OCI-LY7 (cell line): ENCODE data around the gene TLE4. TPM values are rescaled to one million over a fixed set of nuclear protein-coding genes. Genes with fewer than 3 reads are reported as not detected.
"Not testable (repeated sequence)": the region's sequence is repeated elsewhere in the genome, so short reads cannot be mapped to it uniquely, and the experiment has no call there.

Experiments
- BruUV-seq: library from RNA; stranded (reverse); fragments of 400-500 nt; replicated peaks from 2 replicates; lab custom pipeline; 2021; lab: Mats Ljungman, UMichigan
- CTCF ChIA-PET: fragments of 300-600 bp; sonication (Branson Sonifier 250); formaldehyde crosslinking; loops from one replicate; lab custom pipeline; 2022; ENCODE audit warnings: antibody characterized with exemption; ENCODE audit not compliant: unreplicated experiment; lab: Charles Lee
- POLR2A ChIA-PET: fragments of 300-600 bp; sonication (Branson Sonifier 250); formaldehyde crosslinking; loops from one replicate; lab custom pipeline; 2022; ENCODE audit warnings: antibody characterized with exemption; lab: Charles Lee
- DNase-seq: peaks from one replicate; pipeline ENCODE4 v3.0.0-alpha.2; 2015; ENCODE audit warnings: low spot score
- H2AFZ ChIP-seq: fragments of 200-600 bp; sonication (generic), shearing (Covaris generic); 2 replicates; pipeline ENCODE4 v1.6.1; 2014; ENCODE audit warnings: mild to moderate bottlenecking, antibody characterized with exemption, low read length, moderate library complexity
- H3K27ac ChIP-seq: fragments of 200-600 bp; sonication (generic); 2 replicates; pipeline ENCODE4 v1.5.1; 2014; ENCODE audit warnings: mixed run types, low read depth, mild to moderate bottlenecking, moderate library complexity, low read length, inconsistent platforms; ENCODE audit not compliant: poor library complexity, severe bottlenecking
- H3K36me3 ChIP-seq: fragments of 200-600 bp; sonication (generic); 2 replicates; pipeline ENCODE4 v1.6.1; 2014; ENCODE audit warnings: mild to moderate bottlenecking, antibody characterized with exemption, low read length, moderate library complexity, mixed read lengths; ENCODE audit not compliant: insufficient read depth
- H3K4me1 ChIP-seq: fragments of 200-600 bp; sonication (generic); 2 replicates; pipeline ENCODE4 v1.5.1; 2014; ENCODE audit warnings: mild to moderate bottlenecking, low read length; ENCODE audit not compliant: insufficient read depth, poor library complexity, severe bottlenecking
- H3K4me2 ChIP-seq: fragments of 200-600 bp; sonication (generic); 2 replicates; pipeline ENCODE4 v1.6.1; 2014; ENCODE audit warnings: mild to moderate bottlenecking, low read length
- H3K4me3 ChIP-seq: fragments of 200-600 bp; sonication (generic); 2 replicates; pipeline ENCODE4 v1.5.1; 2014; ENCODE audit warnings: mild to moderate bottlenecking, low read depth, low read length; ENCODE audit not compliant: poor library complexity, severe bottlenecking
- H3K79me2 ChIP-seq: fragments of 200-600 bp; sonication (generic); 2 replicates; pipeline ENCODE4 v1.6.1; 2016; ENCODE audit warnings: low read depth, mild to moderate bottlenecking, low read length, moderate library complexity, mixed read lengths; ENCODE audit not compliant: insufficient read depth
- H3K9me2 ChIP-seq: fragments of 200-600 bp; sonication (generic); 2 replicates; pipeline ENCODE4 v1.6.1; 2016; ENCODE audit warnings: mild to moderate bottlenecking, low read length, mixed read lengths; ENCODE audit not compliant: insufficient read depth
- H3K9me3 ChIP-seq: fragments of 200-600 bp; sonication (generic); 2 replicates; pipeline ENCODE4 v1.6.1; 2014; ENCODE audit warnings: mild to moderate bottlenecking, mixed run types, low read length, mixed read lengths
- H4K20me1 ChIP-seq: fragments of 200-600 bp; sonication (generic); 2 replicates; pipeline ENCODE4 v1.6.1; 2014; ENCODE audit warnings: mild to moderate bottlenecking, antibody characterized with exemption, low read length, moderate library complexity, mixed read lengths; ENCODE audit not compliant: insufficient read depth
- CTCF ChIP-seq: fragments of 200-600 bp; sonication (generic); conservative IDR thresholded peaks from 2 replicates; pipeline ENCODE4 v1.5.1; 2014; ENCODE audit warnings: mild to moderate bottlenecking, antibody characterized with exemption, low read length, moderate library complexity, mixed read lengths
- EZH2phosphoT487 ChIP-seq: fragments of 200-600 bp; sonication (generic); IDR thresholded peaks from 2 replicates; pipeline ENCODE4 v1.6.1; 2018; ENCODE audit warnings: low read depth, borderline replicate concordance, mild to moderate bottlenecking, mixed run types, antibody characterized with exemption, low read length, moderate library complexity, mixed read lengths
- intact Hi-C: fragments of 100-400 bp; cut with micrococcal nuclease; formaldehyde crosslinking; loops from one replicate; pipeline ENCODE4 v1.10.0; 2022; ENCODE audit not compliant: unreplicated experiment
- total RNA-seq, 2 experiments: library from RNA; depleted of rRNA in 1 of 2; stranded (reverse); fragments of >200 nt in 1 of 2; shearing (Covaris generic) in 1 of 2; gene quantifications; 2 replicates each; pipeline ENCODE4 v1.2.3, GENCODE V29; 2014 to 2022

The TLE4 gene
- total RNA-seq, 2 experiments from 2014 or later: 36.7 to 41.7 TPM

DNA sequence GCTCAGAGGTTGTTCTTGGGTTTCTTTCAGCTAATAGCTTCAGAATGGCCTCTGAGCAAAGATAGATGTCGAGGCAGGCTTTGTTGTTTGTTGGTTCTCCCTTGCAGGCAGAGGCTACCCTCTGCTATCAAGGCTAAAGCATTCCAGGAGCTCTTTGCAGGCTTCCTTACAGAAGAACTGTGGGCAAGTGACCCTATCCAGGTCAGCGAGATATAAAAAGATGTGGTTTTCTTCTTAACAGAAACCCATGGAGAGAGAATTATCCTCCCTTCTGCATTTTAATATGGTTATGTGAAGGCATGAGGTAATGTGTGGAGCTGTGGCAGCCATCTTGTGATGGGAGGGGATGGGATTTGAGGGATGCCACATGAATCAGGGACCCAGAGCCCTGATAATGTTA lies 67.0 kb downstream of the TLE4 start:
- Histone ChIP-seq H3K4me3 (no peak overlapping the region), H3K9me2 (no peaks in the 10 kb centered on the region), H3K9me3 (peaks cover 7% of the 10 kb centered on the region; the same call in 1 of the 2 replicates), H3K27ac (no peak overlapping the region), H3K4me2 (no peak overlapping the region), H4K20me1 (no peaks in the 10 kb centered on the region), H3K4me1 (no peaks in the 10 kb centered on the region), H3K79me2 (no peaks in the 10 kb centered on the region), H3K36me3 (peaks cover 7% of the 10 kb centered on the region), H2AFZ (no peak overlapping the region)
- BruUV-seq: no TSS peak
- no peak for TF ChIP-seq EZH2phosphoT487
- TF ChIP-seq CTCF: no peak
- no peak for DNase-seq
- POLR2A ChIA-PET: interaction anchor here (1.0 to 1.1 kb wide), 2 partner anchors 9 to 48 kb away, joined by 3 to 9 read pairs; no protein-coding TSS in a partner anchor
- CTCF ChIA-PET: no interaction called here
- intact Hi-C loops: loop anchor here (5.0 kb wide), 1 partner anchor 38 kb away; no protein-coding TSS in a partner anchor

DNA sequence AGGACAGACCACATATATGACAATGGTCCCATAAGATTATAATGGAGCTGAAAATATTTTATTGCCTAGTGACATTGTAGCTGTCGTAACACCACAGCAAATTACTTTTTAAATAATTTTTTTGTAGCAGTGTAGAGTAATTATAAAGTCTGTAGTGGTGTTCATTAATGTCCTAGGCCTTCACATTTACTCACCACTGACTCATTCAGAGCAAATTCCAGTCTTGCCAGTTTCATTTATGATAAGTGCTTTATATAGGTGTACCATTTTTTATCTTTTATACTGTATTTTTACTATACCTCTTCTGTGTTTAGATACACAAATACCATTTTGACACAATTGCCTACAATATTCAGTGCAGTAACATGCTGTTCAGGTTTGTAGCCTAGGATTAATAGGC lies 67.6 kb downstream of the TLE4 start:
- intact Hi-C loops: loop anchor here (5.0 kb wide), 1 partner anchor 38 kb away; no protein-coding TSS in a partner anchor
- Histone ChIP-seq H3K79me2 (no peaks in the 10 kb centered on the region), H3K9me3 (peaks cover 7% of the 10 kb centered on the region; the same call in 1 of the 2 replicates), H2AFZ (no peak overlapping the region), H4K20me1 (no peaks in the 10 kb centered on the region), H3K9me2 (no peaks in the 10 kb centered on the region), H3K27ac (no peak overlapping the region), H3K4me1 (no peaks in the 10 kb centered on the region), H3K4me2 (no peak overlapping the region), H3K4me3 (no peak overlapping the region), H3K36me3 (peaks cover 13% of the 10 kb centered on the region)
- CTCF ChIA-PET: no interaction called here
- BruUV-seq: no TSS peak
- no peak for DNase-seq
- TF ChIP-seq EZH2phosphoT487 (no peak), CTCF (no peak)
- POLR2A ChIA-PET: interaction anchor here (1.1 to 2.1 kb wide), 2 partner anchors 11 to 49 kb away, joined by 3 to 6 read pairs; no protein-coding TSS in a partner anchor

DNA sequence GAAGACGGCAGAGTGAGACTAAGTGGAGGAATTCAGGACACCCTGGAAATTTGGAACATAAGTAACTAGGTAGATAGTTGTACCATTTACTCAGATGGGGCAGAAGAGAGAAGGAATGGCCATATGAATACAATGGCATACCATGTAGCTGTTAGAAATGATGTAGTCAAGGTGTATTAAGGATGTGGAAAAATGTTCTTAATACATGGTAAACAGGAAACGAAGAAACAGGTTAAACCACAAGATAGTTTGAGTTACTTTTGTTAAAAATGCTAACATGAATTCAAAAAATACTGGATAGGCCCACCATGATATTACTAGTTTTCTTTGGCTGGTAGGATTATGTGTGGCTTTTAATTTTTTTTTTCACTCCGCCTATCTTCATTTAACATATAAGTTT lies 68.3 kb downstream of the TLE4 start:
- H2AFZ ChIP-seq, H4K20me1 ChIP-seq, DNase-seq, H3K4me3 ChIP-seq, intact Hi-C loops, H3K27ac ChIP-seq, H3K9me3 ChIP-seq, H3K79me2 ChIP-seq, H3K9me2 ChIP-seq, H3K4me1 ChIP-seq, CTCF ChIA-PET, BruUV-seq, H3K4me2 ChIP-seq: not testable (repeated sequence)
- peaks cover 17% of the 10 kb centered on the region for H3K36me3 ChIP-seq
- POLR2A ChIA-PET: interaction anchor here (1.1 to 2.1 kb wide), 2 partner anchors 11 to 50 kb away, joined by 3 to 6 read pairs; no protein-coding TSS in a partner anchor
